MCF 10A (cell line): ENCODE measurements around the gene PARP12. TPM values are rescaled to one million over a fixed set of nuclear protein-coding genes. Genes with fewer than 3 reads are reported as not detected.

ENCODE experiments used
- BruUV-seq: library from RNA; stranded (reverse); fragments of 400-500 nt; replicated peaks from 2 replicates; lab custom pipeline; 2021; lab: Mats Ljungman, UMichigan
- CTCF ChIA-PET: fragments of 300-600 bp; sonication (Branson Sonifier 250); formaldehyde crosslinking; extraction: SDS; loops from one replicate; lab custom pipeline; 2021; ENCODE audit warnings: antibody characterized with exemption, inconsistent platforms; lab: Yijun Ruan, JAX
- POLR2A ChIA-PET: fragments of 300-600, 350-650 bp; sonication (Branson Sonifier 250); formaldehyde crosslinking; extraction: SDS; loops from one replicate; lab custom pipeline; 2020; ENCODE audit warnings: antibody characterized with exemption, inconsistent platforms; lab: Yijun Ruan, JAX
- DNase-seq: peaks from one replicate; pipeline ENCODE4 v3.0.0-alpha.2; 2018; ENCODE audit not compliant: unreplicated experiment
- H3K27ac Mint-ChIP-seq: one replicate; pipeline ENCODE4 v1.8.0; 2022; ENCODE audit warnings: mild to moderate bottlenecking, low read depth, mixed read lengths; ENCODE audit not compliant: unreplicated experiment
- H3K27me3 Mint-ChIP-seq: one replicate; pipeline ENCODE4 v1.8.0; 2022; ENCODE audit warnings: mixed read lengths; ENCODE audit not compliant: insufficient read depth, unreplicated experiment
- H3K36me3 Mint-ChIP-seq: one replicate; pipeline ENCODE4 v1.8.0; 2022; ENCODE audit warnings: mild to moderate bottlenecking, moderate library complexity, mixed read lengths; ENCODE audit not compliant: insufficient read depth, unreplicated experiment
- H3K4me1 Mint-ChIP-seq: one replicate; pipeline ENCODE4 v1.8.0; 2022; ENCODE audit warnings: mixed read lengths; ENCODE audit not compliant: insufficient read depth, unreplicated experiment
- H3K4me3 Mint-ChIP-seq: one replicate; pipeline ENCODE4 v1.8.0; 2022; ENCODE audit warnings: mild to moderate bottlenecking, moderate library complexity, mixed read lengths; ENCODE audit not compliant: unreplicated experiment
- H3K9me3 Mint-ChIP-seq: one replicate; pipeline ENCODE4 v1.8.0; 2022; ENCODE audit warnings: mixed read lengths; ENCODE audit not compliant: unreplicated experiment
- CTCF ChIP-seq: fragments of 200-600 bp; IDR thresholded peaks from one replicate; pipeline ENCODE4 v1.8.0; 2022; ENCODE audit warnings: antibody characterized with exemption, mild to moderate bottlenecking; ENCODE audit not compliant: unreplicated experiment
- intact Hi-C: fragments of 100-400 bp; cut with micrococcal nuclease; formaldehyde crosslinking; loops from 2 replicates; pipeline ENCODE4 v1.14.1; 2022
- total RNA-seq: library from RNA; stranded (reverse); gene quantifications from 2 replicates; pipeline ENCODE4 v1.2.3, GENCODE V29; 2022

Gene PARP12
- total RNA-seq, 1 experiment from 2014 or later = 35.0 TPM

- H3K27ac Mint-ChIP-seq = no peak overlapping the region
- H3K4me3 Mint-ChIP-seq = no peak overlapping the region
- ChIA-PET POLR2A (interaction anchor here (0.9 kb wide), 1 partner anchor 151 kb away, joined by 3 read pairs; no protein-coding TSS in a partner anchor), CTCF (interaction anchor here (1.1 kb wide), 1 partner anchor 330 kb away, joined by 3 read pairs; no protein-coding TSS in a partner anchor)
- BruUV-seq = no TSS peak
- H3K4me1 Mint-ChIP-seq = no peaks in the 10 kb centered on the region
- H3K36me3 Mint-ChIP-seq = no peaks in the 10 kb centered on the region
- no peak for TF ChIP-seq CTCF
- intact Hi-C loops = no loop called here
- no peaks in the 10 kb centered on the region for H3K9me3 Mint-ChIP-seq
- DNase-seq = no peak
- H3K27me3 Mint-ChIP-seq = no peaks in the 10 kb centered on the region
Observed at GRCh38 chr7:139976055-139976837, 86.5 kb downstream of the PARP12 start.

- no peaks in the 10 kb centered on the region for H3K36me3 Mint-ChIP-seq
- H3K27ac Mint-ChIP-seq = no peak overlapping the region
- BruUV-seq = no TSS peak
- H3K4me3 Mint-ChIP-seq = no peak overlapping the region
- no peak for TF ChIP-seq CTCF
- no peak for DNase-seq
- H3K27me3 Mint-ChIP-seq = no peaks in the 10 kb centered on the region
- CTCF ChIA-PET = interaction anchor here (0.6 to 1.0 kb wide), 4 partner anchors 27 to 219 kb away, joined by 3 to 6 read pairs (median 3); no protein-coding TSS in a partner anchor
- no peaks in the 10 kb centered on the region for H3K9me3 Mint-ChIP-seq
- no peaks in the 10 kb centered on the region for H3K4me1 Mint-ChIP-seq
- POLR2A ChIA-PET = no interaction called here
- intact Hi-C loops = no loop called here
Observed at GRCh38 chr7:139974179-139974811, 88.5 kb downstream of the PARP12 start.

Other genes starting within 250 kb of the PARP12 start
- 1.5 and 4.4 TPM in 2 replicates for gene TBXAS1, start 233.7 kb downstream of the PARP12 start, total RNA-seq
- gene KDM7A, start 114.0 kb upstream of the PARP12 start, total RNA-seq = 12.4 and 14.2 TPM in 2 replicates